COLO668 (cell line): ENCODE data around the gene CSGALNACT2.
"Not testable (repeated sequence)": the region's sequence is repeated elsewhere in the genome, so short reads cannot be mapped to it uniquely, and the experiment has no call there.

Experiments
- DNase-seq: peaks from one replicate; lab custom pipeline; 2025; ENCODE audit not compliant: unreplicated experiment; lab: John Stamatoyannopoulos, UW

Gene CSGALNACT2

GRCh38 chr10:43214071-43214955 is 76.1 kb downstream of the CSGALNACT2 start:
- DNase-seq, result no peak

GRCh38 chr10:43214956-43215561 is 76.8 kb downstream of the CSGALNACT2 start:
- DNase-seq, result no peak

GRCh38 chr10:43215758-43216455 is 77.7 kb downstream of the CSGALNACT2 start:
- no peak for DNase-seq

- DNase-seq, result no peak
These were observed 78.8 kb downstream of the CSGALNACT2 start for GRCh38 chr10:43216931-43217562.

- DNase-seq, result no peak
These were observed 79.4 kb downstream of the CSGALNACT2 start for GRCh38 chr10:43217563-43218205.

- DNase-seq, result no peak
These were observed 80.1 kb downstream of the CSGALNACT2 start for GRCh38 chr10:43218206-43218950.

GRCh38 chr10:43218951-43219837 is 80.9 kb downstream of the CSGALNACT2 start:
- DNase-seq, result no peak

GRCh38 chr10:43219848-43220247 is 81.6 kb downstream of the CSGALNACT2 start:
- no peak for DNase-seq

- not testable (repeated sequence) for DNase-seq
These were observed 82.0 kb downstream of the CSGALNACT2 start for GRCh38 chr10:43220251-43220650.

- no peak for DNase-seq
These were observed 82.6 kb downstream of the CSGALNACT2 start for GRCh38 chr10:43220657-43221418.

GRCh38 chr10:43221419-43222209 is 83.4 kb downstream of the CSGALNACT2 start:
- DNase-seq, result peak; percentile 6

- DNase-seq, result no peak
These were observed 84.0 kb downstream of the CSGALNACT2 start for GRCh38 chr10:43222210-43222720.

- no peak for DNase-seq
These were observed 84.8 kb downstream of the CSGALNACT2 start for GRCh38 chr10:43223056-43223455.

GRCh38 chr10:43224321-43224720 is 86.1 kb downstream of the CSGALNACT2 start:
- DNase-seq, result no peak

GRCh38 chr10:43225004-43225786 is 87.0 kb downstream of the CSGALNACT2 start:
- no peak for DNase-seq

GRCh38 chr10:43225787-43226153 is 87.5 kb downstream of the CSGALNACT2 start:
- no peak for DNase-seq

GRCh38 chr10:43226441-43226840 is 88.2 kb downstream of the CSGALNACT2 start:
- DNase-seq, result no peak
